ENCODE data around the gene EHMT1.

The EHMT1 gene

GRCh38 chr9:137787786-137788505 lies 169.1 kb downstream of the EHMT1 start:
- H3K4me3 ChIP-seq (ENCODE audit: low read depth, low read length): no peak overlapping the region
- TF ChIP-seq CTCF (IDR thresholded peaks at IDR 0.05; ENCODE audit: borderline replicate concordance, insufficient read depth, low read depth, low read length): no peak

- no peak overlapping the region for H3K4me3 ChIP-seq (ENCODE audit: low read depth, low read length)
- no peak for TF ChIP-seq CTCF (IDR thresholded peaks at IDR 0.05; ENCODE audit: borderline replicate concordance, insufficient read depth, low read depth, low read length)
These were observed 169.9 kb downstream of the EHMT1 start for GRCh38 chr9:137788561-137789294.

- no peak for TF ChIP-seq CTCF (IDR thresholded peaks at IDR 0.05; ENCODE audit: borderline replicate concordance, insufficient read depth, low read depth, low read length)
- H3K4me3 ChIP-seq (ENCODE audit: low read depth, low read length): no peak overlapping the region
These were observed 170.6 kb downstream of the EHMT1 start for GRCh38 chr9:137789295-137789895.

DNA sequence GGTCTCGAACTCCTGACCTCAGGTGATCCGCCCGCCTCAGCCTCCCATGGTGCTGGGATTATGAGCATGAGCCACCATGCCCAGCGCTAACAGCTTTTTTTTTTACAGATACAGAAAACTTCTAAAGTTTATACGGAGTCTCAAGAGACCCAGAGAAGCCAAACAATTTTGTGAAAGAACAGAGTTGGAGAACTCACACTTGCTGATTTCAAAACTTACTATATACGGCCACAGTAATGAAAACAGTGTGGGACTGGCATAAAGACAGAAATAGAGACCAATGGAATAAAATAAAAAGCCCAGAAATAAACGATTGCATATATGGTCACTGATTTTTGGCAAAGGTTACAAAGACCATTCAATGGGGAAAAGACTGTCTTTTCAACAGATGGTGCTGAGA lies 173.1 kb downstream of the EHMT1 start:
- no peak for TF ChIP-seq CTCF (IDR thresholded peaks at IDR 0.05; ENCODE audit: borderline replicate concordance, insufficient read depth, low read depth, low read length)
- no peak overlapping the region for H3K4me3 ChIP-seq (ENCODE audit: low read depth, low read length)

- no peak for TF ChIP-seq CTCF (IDR thresholded peaks at IDR 0.05; ENCODE audit: borderline replicate concordance, insufficient read depth, low read depth, low read length)
- no peak overlapping the region for H3K4me3 ChIP-seq (ENCODE audit: low read depth, low read length)
These were observed 174.5 kb downstream of the EHMT1 start for GRCh38 chr9:137793196-137793841.

- no peak for TF ChIP-seq CTCF (IDR thresholded peaks at IDR 0.05; ENCODE audit: borderline replicate concordance, insufficient read depth, low read depth, low read length)
These were observed 176.4 kb downstream of the EHMT1 start for GRCh38 chr9:137795156-137795666.

More at GRCh38 chr9:137795156-137795666, 176.4 kb downstream of the EHMT1 start:
- H3K4me3 ChIP-seq (ENCODE audit: low read depth, low read length): no peak overlapping the region

Measured in GM12875 (cell line).